Loucy (cell line): ENCODE measurements around the gene STRADA.

Source experiments
- EZH2phosphoT487 ChIP-seq: fragments of 200-600 bp; IDR thresholded peaks from 2 replicates; pipeline ENCODE4 v1.6.1; 2018; ENCODE audit warnings: antibody characterized with exemption, mild to moderate bottlenecking, moderate library complexity, borderline replicate concordance
- TF ChIP-seq, protein P1 (sequence below): fragments of 200-600 bp; sonication (generic); conservative IDR thresholded peaks from 2 replicates; pipeline ENCODE4 v1.5.1; 2014; ENCODE audit warnings: mild to moderate bottlenecking, antibody characterized with exemption, low read length

- TF ChIP-seq, protein P1, sequence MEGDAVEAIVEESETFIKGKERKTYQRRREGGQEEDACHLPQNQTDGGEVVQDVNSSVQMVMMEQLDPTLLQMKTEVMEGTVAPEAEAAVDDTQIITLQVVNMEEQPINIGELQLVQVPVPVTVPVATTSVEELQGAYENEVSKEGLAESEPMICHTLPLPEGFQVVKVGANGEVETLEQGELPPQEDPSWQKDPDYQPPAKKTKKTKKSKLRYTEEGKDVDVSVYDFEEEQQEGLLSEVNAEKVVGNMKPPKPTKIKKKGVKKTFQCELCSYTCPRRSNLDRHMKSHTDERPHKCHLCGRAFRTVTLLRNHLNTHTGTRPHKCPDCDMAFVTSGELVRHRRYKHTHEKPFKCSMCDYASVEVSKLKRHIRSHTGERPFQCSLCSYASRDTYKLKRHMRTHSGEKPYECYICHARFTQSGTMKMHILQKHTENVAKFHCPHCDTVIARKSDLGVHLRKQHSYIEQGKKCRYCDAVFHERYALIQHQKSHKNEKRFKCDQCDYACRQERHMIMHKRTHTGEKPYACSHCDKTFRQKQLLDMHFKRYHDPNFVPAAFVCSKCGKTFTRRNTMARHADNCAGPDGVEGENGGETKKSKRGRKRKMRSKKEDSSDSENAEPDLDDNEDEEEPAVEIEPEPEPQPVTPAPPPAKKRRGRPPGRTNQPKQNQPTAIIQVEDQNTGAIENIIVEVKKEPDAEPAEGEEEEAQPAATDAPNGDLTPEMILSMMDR = no peak
- TF ChIP-seq EZH2phosphoT487 = no peak
These were observed 34.4 kb downstream of the STRADA start for GRCh38 chr17:63707151-63707550.
